ENCODE results near the gene PTPRT.

GRCh38 chr20:42402455-42402854 lies 787.3 kb downstream of the PTPRT start:
- TF ChIP-seq, protein P1, sequence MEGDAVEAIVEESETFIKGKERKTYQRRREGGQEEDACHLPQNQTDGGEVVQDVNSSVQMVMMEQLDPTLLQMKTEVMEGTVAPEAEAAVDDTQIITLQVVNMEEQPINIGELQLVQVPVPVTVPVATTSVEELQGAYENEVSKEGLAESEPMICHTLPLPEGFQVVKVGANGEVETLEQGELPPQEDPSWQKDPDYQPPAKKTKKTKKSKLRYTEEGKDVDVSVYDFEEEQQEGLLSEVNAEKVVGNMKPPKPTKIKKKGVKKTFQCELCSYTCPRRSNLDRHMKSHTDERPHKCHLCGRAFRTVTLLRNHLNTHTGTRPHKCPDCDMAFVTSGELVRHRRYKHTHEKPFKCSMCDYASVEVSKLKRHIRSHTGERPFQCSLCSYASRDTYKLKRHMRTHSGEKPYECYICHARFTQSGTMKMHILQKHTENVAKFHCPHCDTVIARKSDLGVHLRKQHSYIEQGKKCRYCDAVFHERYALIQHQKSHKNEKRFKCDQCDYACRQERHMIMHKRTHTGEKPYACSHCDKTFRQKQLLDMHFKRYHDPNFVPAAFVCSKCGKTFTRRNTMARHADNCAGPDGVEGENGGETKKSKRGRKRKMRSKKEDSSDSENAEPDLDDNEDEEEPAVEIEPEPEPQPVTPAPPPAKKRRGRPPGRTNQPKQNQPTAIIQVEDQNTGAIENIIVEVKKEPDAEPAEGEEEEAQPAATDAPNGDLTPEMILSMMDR (IDR thresholded peaks at IDR 0.05): no peak
- TF ChIP-seq ZFX (IDR thresholded peaks at IDR 0.05; ENCODE audit: borderline replicate concordance): no peak

All from 22Rv1 (cell line).